Choroid plexus epithelial cell (primary cell): Measurements from ENCODE around the gene INSRR.

Experiments
- DNase-seq: peaks from one replicate; pipeline ENCODE4 v3.0.0-alpha.2; 2010; ENCODE audit warnings: low read depth
- H3K4me3 ChIP-seq: 2 replicates; pipeline ENCODE4 v1.5.1; 2011; ENCODE audit warnings: low read depth, mild to moderate bottlenecking, control low read depth, low read length, moderate library complexity
- CTCF ChIP-seq: conservative IDR thresholded peaks from 2 replicates; pipeline ENCODE4 v1.5.1; 2011; ENCODE audit warnings: low read depth, mild to moderate bottlenecking, control low read depth, inconsistent platforms, low read length, moderate library complexity

INSRR gene

GRCh38 chr1:156797212-156797871, 61.6 kb downstream of the INSRR start:
- peak; percentile 77 for DNase-seq
- TF ChIP-seq CTCF = peak; percentile 86
- H3K4me3 ChIP-seq = no peak overlapping the region

GRCh38 chr1:156796340-156797097, 62.4 kb downstream of the INSRR start:
- no peak for DNase-seq
- no peak overlapping the region for H3K4me3 ChIP-seq
- TF ChIP-seq CTCF = no peak

GRCh38 chr1:156795787-156796186, 63.1 kb downstream of the INSRR start:
- TF ChIP-seq CTCF = no peak
- DNase-seq = no peak
- no peak overlapping the region for H3K4me3 ChIP-seq

- no peak for DNase-seq
- no peak for TF ChIP-seq CTCF
- H3K4me3 ChIP-seq = no peak overlapping the region
Measured at GRCh38 chr1:156795374-156795733, 63.6 kb downstream of the INSRR start.

- peak; percentile 33 for DNase-seq
- H3K4me3 ChIP-seq = no peak overlapping the region
- no peak for TF ChIP-seq CTCF
Measured at GRCh38 chr1:156794506-156795373, 64.2 kb downstream of the INSRR start.
